CD14-positive monocyte (primary cell): ENCODE results near the gene TAF1C. TPM values are rescaled to one million over a fixed set of nuclear protein-coding genes. Genes with fewer than 3 reads are reported as not detected.

ENCODE experiments used
- DNase-seq, 3 donors: peaks; one replicate each; pipeline ENCODE4 v3.0.0-alpha.2; 2011 to 2022
- H2AFZ ChIP-seq: 2 replicates; pipeline ENCODE4 v1.6.0; 2012; ENCODE audit warnings: mild to moderate bottlenecking, low read depth, low read length, inconsistent platforms; ENCODE audit not compliant: insufficient read depth, poor library complexity, severe bottlenecking
- H3K27ac ChIP-seq, 2 donors: 1 replicate in 1 of 2; 2 replicates in 1 of 2; pipeline ENCODE4 v1.5.1; 2012 to 2013; ENCODE audit warnings: low read length in 2 of 2, control low read depth in 1 of 2, inconsistent platforms in 1 of 2, low read depth in 1 of 2, mild to moderate bottlenecking in 1 of 2
- H3K27me3 ChIP-seq, 2 donors: one replicate each; pipeline versions ENCODE4 v1.6.0 to v1.6.1; 2011 to 2013; ENCODE audit warnings: low read length in 2 of 2; ENCODE audit not compliant: control insufficient read depth in 2 of 2, insufficient read depth in 2 of 2
- H3K36me3 ChIP-seq, 2 donors: replicated peaks in 1 of 2; 1 replicate in 1 of 2; 2 replicates in 1 of 2; pipeline versions ENCODE4 v1.5.1 to v1.6.1; 2012 to 2013; ENCODE audit warnings: low read length in 2 of 2, control low read depth in 1 of 2, inconsistent platforms in 1 of 2, mild to moderate bottlenecking in 1 of 2; ENCODE audit not compliant: insufficient read depth in 2 of 2, control insufficient read depth in 1 of 2
- H3K4me1 ChIP-seq, 2 donors: 1 replicate in 1 of 2; 2 replicates in 1 of 2; pipeline versions ENCODE4 v1.5.1 to v1.6.1; 2012 to 2013; ENCODE audit warnings: low read length in 2 of 2, control low read depth in 1 of 2, inconsistent platforms in 1 of 2, mild to moderate bottlenecking in 1 of 2, moderate library complexity in 1 of 2; ENCODE audit not compliant: insufficient read depth in 2 of 2, control insufficient read depth in 1 of 2
- H3K4me2 ChIP-seq: replicated peaks from 2 replicates; pipeline ENCODE3; 2012; ENCODE audit warnings: low read length, moderate library complexity, mild to moderate bottlenecking; ENCODE audit not compliant: poor library complexity, severe bottlenecking; ENCODE audit errors: extremely low read depth
- H3K4me3 ChIP-seq, 3 experiments: fragments of 200-600 bp in 1 of 3; sonication (generic) in 1 of 3; replicated peaks in 1 of 3; 1 replicate in 2 of 3; 2 replicates in 1 of 3; pipeline ENCODE4 v1.5.1; 2011 to 2013; ENCODE audit warnings: low read length in 3 of 3, mild to moderate bottlenecking in 3 of 3, control low read depth in 2 of 3, low read depth in 2 of 3, inconsistent platforms in 1 of 3, moderate library complexity in 1 of 3
- H3K79me2 ChIP-seq: 2 replicates; pipeline ENCODE4 v1.6.0; 2012; ENCODE audit warnings: mild to moderate bottlenecking, control low read depth, inconsistent platforms, low read length, moderate library complexity; ENCODE audit not compliant: insufficient read depth
- H3K9ac ChIP-seq: 2 replicates; pipeline ENCODE4 v1.6.0; 2017; ENCODE audit warnings: low read length, mild to moderate bottlenecking; ENCODE audit not compliant: insufficient read depth, poor library complexity, severe bottlenecking
- H3K9me3 ChIP-seq, 2 donors: replicated peaks in 1 of 2; 1 replicate in 1 of 2; 2 replicates in 1 of 2; pipeline versions ENCODE4 v1.5.1 to v1.6.1; 2012 to 2013; ENCODE audit warnings: low read length in 2 of 2, control low read depth in 1 of 2; ENCODE audit not compliant: control insufficient read depth in 1 of 2, insufficient read depth in 1 of 2
- H4K20me1 ChIP-seq: 2 replicates; pipeline ENCODE4 v1.6.0; 2012; ENCODE audit warnings: mild to moderate bottlenecking, low read length, control low read depth, moderate library complexity; ENCODE audit not compliant: insufficient read depth
- H3K27ac Mint-ChIP-seq, 7 donors: one replicate each; pipeline ENCODE4 v1.8.0; 2020; ENCODE audit warnings: mild to moderate bottlenecking in 7 of 7, mixed read lengths in 7 of 7, moderate library complexity in 6 of 7, inconsistent platforms in 2 of 7
- H3K27me3 Mint-ChIP-seq, 3 donors: one replicate each; pipeline ENCODE4 v1.8.0; 2021 to 2022; ENCODE audit warnings: low read depth in 3 of 3, mild to moderate bottlenecking in 3 of 3, mixed read lengths in 3 of 3, moderate library complexity in 3 of 3, inconsistent platforms in 1 of 3
- H3K36me3 Mint-ChIP-seq, 2 donors: one replicate each; pipeline ENCODE4 v1.8.0; 2020; ENCODE audit warnings: mixed read lengths in 2 of 2, inconsistent platforms in 1 of 2, mild to moderate bottlenecking in 1 of 2
- H3K4me1 Mint-ChIP-seq: one replicate; pipeline ENCODE4 v1.8.0; 2020; ENCODE audit warnings: mild to moderate bottlenecking, mixed read lengths
- H3K4me3 Mint-ChIP-seq, 2 donors: one replicate each; pipeline ENCODE4 v1.8.0; 2020; ENCODE audit warnings: mild to moderate bottlenecking in 2 of 2, mixed read lengths in 2 of 2, moderate library complexity in 1 of 2
- H3K9me3 Mint-ChIP-seq, 7 donors: one replicate each; pipeline ENCODE4 v1.8.0; 2020 to 2022; ENCODE audit warnings: mixed read lengths in 7 of 7, mild to moderate bottlenecking in 6 of 7, moderate library complexity in 6 of 7, inconsistent platforms in 2 of 7
- WGBS: methylation state at CpG from one replicate; pipeline ENCODE4 v1.1.5; 2013; ENCODE audit warnings: missing lambda C conversion rate; ENCODE audit not compliant: insufficient coverage; 5-methylcytosine and 5-hydroxymethylcytosine counted together
- intact Hi-C, 2 donors: fragments of 100-400 bp; cut with micrococcal nuclease; formaldehyde crosslinking; loops; one replicate each; pipeline versions ENCODE4 v1.15.0 to v1.15.1; 2023
- polyA plus RNA-seq, 3 donors: library from polyadenylated mRNA; depleted of rRNA in 1 of 3; unstranded in 2 of 3; stranded (reverse) in 1 of 3; fragments of 300-500 nt in 2 of 3; fragments of >200 nt in 1 of 3; fragmentation: Illumina TruSeq in 2 of 3; gene quantifications; 1 replicate in 2 of 3; 2 replicates in 1 of 3; pipeline ENCODE4 v1.2.3, GENCODE V29; 2012 to 2021
- TF ChIP-seq, protein P1 (sequence below): fragments of 200-600 bp; IDR thresholded peaks from one replicate; pipeline ENCODE4 v1.8.0; 2022; ENCODE audit warnings: antibody characterized with exemption, mild to moderate bottlenecking

The TAF1C gene
- polyA plus RNA-seq, 3 donors = 4.0 to 126 (median 4.5) TPM

DNA sequence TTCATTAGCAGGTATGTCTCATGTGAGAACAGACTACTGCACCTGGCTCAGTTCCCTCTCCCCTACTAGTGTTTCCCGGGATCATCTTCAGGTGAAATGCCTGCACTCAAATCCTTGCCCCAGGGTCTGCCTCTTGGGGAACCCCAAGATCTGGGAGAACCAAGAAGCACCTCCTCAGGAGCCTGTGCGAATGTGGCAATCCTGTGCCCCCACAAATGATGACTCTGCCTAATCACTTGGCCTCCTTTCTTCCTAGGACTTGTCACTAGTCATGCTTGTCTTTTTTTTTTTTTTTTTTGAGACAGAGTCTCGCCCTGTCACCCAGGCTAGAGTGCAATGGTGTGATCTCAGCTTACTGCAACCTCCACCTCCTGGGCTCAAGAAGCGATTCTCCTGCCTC lies 25.8 kb upstream of the TAF1C start:
- no peak for DNase-seq
- Mint-ChIP-seq H3K4me1 (peaks cover 6% of the 10 kb centered on the region), H3K27ac (peak overlapping the region in 2 of 7 donors; percentile 23 to 59), H3K36me3 (no peaks in the 10 kb centered on the region), H3K4me3 (no peak overlapping the region), H3K27me3 (peaks cover 0 to 13% (median 13%) of the 10 kb centered on the region in 3 donors), H3K9me3 (peaks cover 0 to 8% (median 2%) of the 10 kb centered on the region in 7 donors)
- Histone ChIP-seq H3K36me3 (no peaks in the 10 kb centered on the region), H3K4me3 (no peak overlapping the region), H3K9me3 (no peaks in the 10 kb centered on the region), H3K79me2 (no peaks in the 10 kb centered on the region), H3K27me3 (no peaks in the 10 kb centered on the region), H3K4me2 (no peak overlapping the region), H2AFZ (no peak overlapping the region), H3K4me1 (no peaks in the 10 kb centered on the region), H3K9ac (no peak overlapping the region), H3K27ac (no peak overlapping the region), H4K20me1 (no peaks in the 10 kb centered on the region)
- intact Hi-C loops = no loop called here
- TF ChIP-seq, protein P1, sequence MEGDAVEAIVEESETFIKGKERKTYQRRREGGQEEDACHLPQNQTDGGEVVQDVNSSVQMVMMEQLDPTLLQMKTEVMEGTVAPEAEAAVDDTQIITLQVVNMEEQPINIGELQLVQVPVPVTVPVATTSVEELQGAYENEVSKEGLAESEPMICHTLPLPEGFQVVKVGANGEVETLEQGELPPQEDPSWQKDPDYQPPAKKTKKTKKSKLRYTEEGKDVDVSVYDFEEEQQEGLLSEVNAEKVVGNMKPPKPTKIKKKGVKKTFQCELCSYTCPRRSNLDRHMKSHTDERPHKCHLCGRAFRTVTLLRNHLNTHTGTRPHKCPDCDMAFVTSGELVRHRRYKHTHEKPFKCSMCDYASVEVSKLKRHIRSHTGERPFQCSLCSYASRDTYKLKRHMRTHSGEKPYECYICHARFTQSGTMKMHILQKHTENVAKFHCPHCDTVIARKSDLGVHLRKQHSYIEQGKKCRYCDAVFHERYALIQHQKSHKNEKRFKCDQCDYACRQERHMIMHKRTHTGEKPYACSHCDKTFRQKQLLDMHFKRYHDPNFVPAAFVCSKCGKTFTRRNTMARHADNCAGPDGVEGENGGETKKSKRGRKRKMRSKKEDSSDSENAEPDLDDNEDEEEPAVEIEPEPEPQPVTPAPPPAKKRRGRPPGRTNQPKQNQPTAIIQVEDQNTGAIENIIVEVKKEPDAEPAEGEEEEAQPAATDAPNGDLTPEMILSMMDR = no peak
- 95% methylated on average over 3 of the region's 4 CpGs for WGBS

DNA sequence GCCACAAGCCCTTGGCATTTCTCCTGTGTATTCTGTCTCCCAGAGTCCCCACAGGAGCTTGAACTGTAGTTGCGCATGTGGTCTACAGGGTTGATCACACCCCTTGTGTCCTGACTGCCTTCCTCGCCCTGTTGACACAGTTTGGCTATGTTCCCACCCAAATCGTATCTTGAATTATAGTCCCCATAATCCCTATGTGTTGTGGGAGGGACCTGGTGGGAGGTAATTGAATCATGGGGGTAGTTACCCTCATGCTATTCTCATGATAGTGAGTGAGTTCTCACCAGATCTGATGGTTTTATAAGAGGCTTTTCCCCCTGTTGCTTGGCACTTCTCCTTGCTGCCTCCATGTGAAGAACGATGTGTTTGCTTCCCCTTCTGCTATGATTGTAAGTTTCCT lies 25.3 kb upstream of the TAF1C start:
- H3K27me3 Mint-ChIP-seq = peaks cover 0 to 13% (median 9%) of the 10 kb centered on the region in 3 donors
- peaks cover 6% of the 10 kb centered on the region for H3K4me1 Mint-ChIP-seq
- H3K36me3 ChIP-seq = no peaks in the 10 kb centered on the region
- no peak overlapping the region for H2AFZ ChIP-seq
- H3K9me3 Mint-ChIP-seq = peaks cover 0 to 8% (median 2%) of the 10 kb centered on the region in 7 donors
- no CpG with 5 or more reads among the region's 4 CpGs for WGBS
- H3K79me2 ChIP-seq = no peaks in the 10 kb centered on the region
- DNase-seq = no peak
- no peaks in the 10 kb centered on the region for H3K9me3 ChIP-seq
- H3K27me3 ChIP-seq = no peaks in the 10 kb centered on the region
- H3K36me3 Mint-ChIP-seq = no peaks in the 10 kb centered on the region
- no peak overlapping the region for H3K4me3 ChIP-seq
- H3K4me2 ChIP-seq = no peak overlapping the region
- no peak overlapping the region for H3K27ac ChIP-seq
- no peaks in the 10 kb centered on the region for H3K4me1 ChIP-seq
- no peak overlapping the region for H3K9ac ChIP-seq
- peak overlapping the region in 2 of 7 donors; percentile 23 to 59 for H3K27ac Mint-ChIP-seq
- TF ChIP-seq, protein P1 = no peak
- intact Hi-C loops = no loop called here
- H4K20me1 ChIP-seq = no peaks in the 10 kb centered on the region
- H3K4me3 Mint-ChIP-seq = no peak overlapping the region
